ENCODE measurements around the gene ZNF101. TPM values are rescaled to one million over a fixed set of nuclear protein-coding genes. Genes with fewer than 3 reads are reported as not detected.
"Not testable (repeated sequence)": the region's sequence is repeated elsewhere in the genome, so short reads cannot be mapped to it uniquely, and the experiment has no call there.

ZNF101 gene
- total RNA-seq, 4 donors from 2014 or later: 6.9 to 13.4 (median 11.3) TPM

- intact Hi-C loops (cut with DNase I): no loop called here
These were observed 8.9 kb downstream of the ZNF101 start for GRCh38 chr19:19677579-19677978.

GRCh38 chr19:19679176-19680073 lies 10.8 kb downstream of the ZNF101 start:
- DNase-seq: no peak
- intact Hi-C loops (cut with DNase I): no loop called here
- no peak for TF ChIP-seq POLR2A (IDR thresholded peaks at IDR 0.05)
- no peak for TF ChIP-seq CTCF (IDR thresholded peaks at IDR 0.05)
- no peak overlapping the region for H3K27ac ChIP-seq
- no peaks in the 10 kb centered on the region for H3K27me3 ChIP-seq
- H3K9me3 ChIP-seq: no peaks in the 10 kb centered on the region
- 96 to 97% methylated on average over 20 of the region's 20 CpGs for WGBS, 2 donors
- peaks cover 16 to 25% of the 10 kb centered on the region in 2 donors for H3K36me3 ChIP-seq
- no peak overlapping the region for H3K4me3 ChIP-seq (replicated peaks in 1 of 3)
- no peaks in the 10 kb centered on the region for H3K4me1 ChIP-seq

More at GRCh38 chr19:19677579-19677978, 8.9 kb downstream of the ZNF101 start:
- no peak for TF ChIP-seq POLR2A (IDR thresholded peaks at IDR 0.05)
- TF ChIP-seq CTCF (IDR thresholded peaks at IDR 0.05): no peak
- Histone ChIP-seq H3K4me1 (no peaks in the 10 kb centered on the region), H3K27me3 (no peaks in the 10 kb centered on the region), H3K36me3 (peaks cover 16 to 25% of the 10 kb centered on the region in 2 donors), H3K9me3 (no peaks in the 10 kb centered on the region), H3K4me3 (replicated peaks in 1 of 3) (no peak overlapping the region), H3K27ac (no peak overlapping the region)
- WGBS, 2 donors: 91 to 92% methylated on average over 5 to 7 of the region's 7 CpGs
- no peak for DNase-seq

GRCh38 chr19:19686119-19686518 lies 17.5 kb downstream of the ZNF101 start:
- intact Hi-C loops (cut with DNase I); DNase-seq; H3K9me3 ChIP-seq; H3K27ac ChIP-seq; H3K4me1 ChIP-seq; H3K36me3 ChIP-seq; H3K4me3 ChIP-seq (replicated peaks in 1 of 3); H3K27me3 ChIP-seq: not testable (repeated sequence)
- WGBS, 2 donors: 95 to 97% methylated on average over 15 of the region's 15 CpGs

GRCh38 chr19:19686580-19686979 lies 17.9 kb downstream of the ZNF101 start:
- no peaks in the 10 kb centered on the region for H3K36me3 ChIP-seq
- WGBS, 2 donors: 94 to 99% methylated on average over 6 of the region's 6 CpGs
- no peak overlapping the region for H3K27ac ChIP-seq
- no peaks in the 10 kb centered on the region for H3K9me3 ChIP-seq
- no peak overlapping the region for H3K4me3 ChIP-seq (replicated peaks in 1 of 3)
- TF ChIP-seq CTCF (IDR thresholded peaks at IDR 0.05) (no peak), POLR2A (IDR thresholded peaks at IDR 0.05) (no peak)
- no peak for DNase-seq
- no peaks in the 10 kb centered on the region for H3K4me1 ChIP-seq
- H3K27me3 ChIP-seq: no peaks in the 10 kb centered on the region
- intact Hi-C loops (cut with DNase I): no loop called here

- TF ChIP-seq POLR2A (IDR thresholded peaks at IDR 0.05) (no peak), CTCF (IDR thresholded peaks at IDR 0.05) (no peak)
- Histone ChIP-seq H3K27ac (no peak overlapping the region), H3K9me3 (no peaks in the 10 kb centered on the region), H3K36me3 (no peaks in the 10 kb centered on the region), H3K4me3 (replicated peaks in 1 of 3) (no peak overlapping the region), H3K27me3 (no peaks in the 10 kb centered on the region), H3K4me1 (no peaks in the 10 kb centered on the region)
- 94 to 96% methylated on average over 3 of the region's 3 CpGs for WGBS, 2 donors
- no peak for DNase-seq
- intact Hi-C loops (cut with DNase I): no loop called here
These were observed 18.5 kb downstream of the ZNF101 start for GRCh38 chr19:19687090-19687489.

- DNase-seq; H3K27ac ChIP-seq; H3K4me3 ChIP-seq (replicated peaks in 1 of 3); H3K4me1 ChIP-seq; H3K9me3 ChIP-seq; H3K36me3 ChIP-seq; intact Hi-C loops (cut with DNase I); H3K27me3 ChIP-seq: not testable (repeated sequence)
- WGBS, 2 donors: 97 to 98% methylated on average over 10 of the region's 10 CpGs
These were observed 20.4 kb downstream of the ZNF101 start for GRCh38 chr19:19689023-19689422.
